Bronchial epithelial cell (primary cell): ENCODE data around the gene ST3GAL3. TPM values are rescaled to one million over a fixed set of nuclear protein-coding genes. Genes with fewer than 3 reads are reported as not detected.

Experiments
- DNase-seq: peaks from one replicate; pipeline ENCODE4 v3.0.0-alpha.2; 2010; ENCODE audit warnings: low read depth
- FAIRE-seq: peaks from 2 replicates; lab custom pipeline; 2011; peaks lifted over from hg19 to GRCh38; lab: Jason Lieb, UNC
- H3K27me3 ChIP-seq: 2 replicates; pipeline ENCODE4 v1.5.1; 2011; ENCODE audit warnings: low read length; ENCODE audit not compliant: control insufficient read depth, insufficient read depth
- H3K36me3 ChIP-seq: 2 replicates; pipeline ENCODE4 v1.5.1; 2011; ENCODE audit warnings: low read length; ENCODE audit not compliant: control insufficient read depth, insufficient read depth
- H3K4me3 ChIP-seq: 2 replicates; pipeline ENCODE4 v1.5.1; 2011; ENCODE audit warnings: mild to moderate bottlenecking, low read depth, low read length, control low read depth
- total RNA-seq: library from RNA; depleted of rRNA; stranded (reverse); fragments of >200 nt; gene quantifications from 2 replicates; pipeline ENCODE4 v1.2.1, GENCODE V29; 2014
- TF ChIP-seq, protein P1 (sequence below): IDR thresholded peaks from 2 replicates; pipeline ENCODE4 v1.5.1; 2011; ENCODE audit warnings: mild to moderate bottlenecking, moderate library complexity, low read length, control low read depth, inconsistent platforms; ENCODE audit not compliant: insufficient read depth, severe bottlenecking

ST3GAL3 gene
- total RNA-seq, 1 donor from 2014 or later: 10.3 TPM

DNA sequence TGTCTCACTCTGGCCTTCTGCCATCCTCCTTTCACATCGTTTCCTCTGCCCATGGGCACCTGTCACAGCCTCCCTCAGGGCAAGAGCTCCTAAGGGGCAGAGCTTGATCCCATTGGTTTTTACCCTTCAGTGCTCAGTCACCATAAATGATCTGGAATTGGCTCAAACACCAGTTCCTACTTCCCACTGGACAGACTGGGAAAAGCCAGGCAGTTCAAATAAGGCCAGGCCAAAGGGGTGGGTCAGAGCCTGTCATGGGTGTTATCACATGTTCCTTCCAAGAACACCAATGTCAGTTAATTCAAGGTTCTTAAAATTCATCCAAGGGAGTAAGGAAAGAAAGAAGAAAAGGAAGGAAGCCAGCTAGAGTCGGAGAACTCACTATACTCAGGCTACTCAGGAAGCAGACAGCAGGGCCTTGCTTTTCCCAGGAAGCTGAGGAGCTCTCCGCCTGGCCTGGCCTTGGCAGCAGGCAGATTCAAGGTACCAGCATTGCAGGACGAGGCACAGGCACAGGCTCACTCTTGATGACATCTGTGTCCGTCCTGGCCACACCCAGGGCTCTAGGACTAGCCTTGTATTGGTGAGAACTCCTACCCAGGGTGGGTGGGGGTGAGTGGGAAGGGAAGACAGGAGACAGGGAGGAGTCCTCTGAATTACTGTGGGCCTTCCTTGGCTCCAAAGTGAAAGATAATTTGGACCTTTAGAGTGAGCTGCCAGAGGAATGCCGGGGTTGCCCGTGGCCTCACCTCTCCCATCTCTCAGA is 194.0 kb downstream of the ST3GAL3 start:
- Histone ChIP-seq H3K4me3 (no peak overlapping the region), H3K36me3 (peaks cover 6% of the 10 kb centered on the region), H3K27me3 (no peaks in the 10 kb centered on the region)
- DNase-seq (no peak), FAIRE-seq (no peak)
- TF ChIP-seq, protein P1, sequence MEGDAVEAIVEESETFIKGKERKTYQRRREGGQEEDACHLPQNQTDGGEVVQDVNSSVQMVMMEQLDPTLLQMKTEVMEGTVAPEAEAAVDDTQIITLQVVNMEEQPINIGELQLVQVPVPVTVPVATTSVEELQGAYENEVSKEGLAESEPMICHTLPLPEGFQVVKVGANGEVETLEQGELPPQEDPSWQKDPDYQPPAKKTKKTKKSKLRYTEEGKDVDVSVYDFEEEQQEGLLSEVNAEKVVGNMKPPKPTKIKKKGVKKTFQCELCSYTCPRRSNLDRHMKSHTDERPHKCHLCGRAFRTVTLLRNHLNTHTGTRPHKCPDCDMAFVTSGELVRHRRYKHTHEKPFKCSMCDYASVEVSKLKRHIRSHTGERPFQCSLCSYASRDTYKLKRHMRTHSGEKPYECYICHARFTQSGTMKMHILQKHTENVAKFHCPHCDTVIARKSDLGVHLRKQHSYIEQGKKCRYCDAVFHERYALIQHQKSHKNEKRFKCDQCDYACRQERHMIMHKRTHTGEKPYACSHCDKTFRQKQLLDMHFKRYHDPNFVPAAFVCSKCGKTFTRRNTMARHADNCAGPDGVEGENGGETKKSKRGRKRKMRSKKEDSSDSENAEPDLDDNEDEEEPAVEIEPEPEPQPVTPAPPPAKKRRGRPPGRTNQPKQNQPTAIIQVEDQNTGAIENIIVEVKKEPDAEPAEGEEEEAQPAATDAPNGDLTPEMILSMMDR: no peak

DNA sequence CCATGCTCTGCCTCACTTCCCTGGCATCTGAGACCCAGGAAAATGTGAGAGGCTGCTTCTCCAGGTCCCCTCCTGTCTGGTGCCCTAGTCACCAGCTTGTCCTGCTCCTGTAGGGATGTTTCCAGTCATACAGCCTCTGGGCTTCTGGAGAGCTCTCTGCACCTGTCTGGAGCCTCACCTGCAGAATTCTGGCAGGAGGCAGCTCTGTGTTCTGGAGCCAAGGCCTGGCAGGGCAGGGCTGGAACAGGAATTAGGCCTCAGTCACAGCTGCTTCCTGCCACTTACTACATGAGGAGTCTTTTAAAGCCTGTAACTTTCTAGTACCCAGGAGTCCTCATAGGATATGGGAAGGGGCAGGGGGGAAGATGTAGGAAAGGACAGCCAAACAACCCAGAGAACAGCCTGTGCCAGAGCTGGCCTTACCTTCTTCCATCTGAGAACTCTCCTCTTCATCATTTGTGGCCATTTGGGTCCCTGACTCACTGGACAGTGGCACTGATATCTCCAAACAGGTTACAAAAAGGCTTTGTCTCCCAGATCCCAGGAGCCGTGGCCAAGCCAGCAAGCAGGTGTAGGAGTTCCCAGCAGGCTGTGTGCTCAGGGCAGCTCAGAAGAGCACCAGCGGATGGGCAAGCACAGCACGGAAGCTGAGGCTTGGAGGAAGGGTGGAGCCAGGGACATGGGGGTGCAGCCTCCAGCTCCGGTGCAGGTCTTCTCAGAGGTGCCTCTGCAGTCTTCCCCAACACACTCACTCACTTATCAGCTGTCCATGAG is 194.9 kb downstream of the ST3GAL3 start:
- DNase-seq: no peak
- Histone ChIP-seq H3K4me3 (no peak overlapping the region), H3K36me3 (peaks cover 6% of the 10 kb centered on the region), H3K27me3 (no peaks in the 10 kb centered on the region)
- TF ChIP-seq, protein P1: no peak
- peak; percentile 28 for FAIRE-seq

DNA sequence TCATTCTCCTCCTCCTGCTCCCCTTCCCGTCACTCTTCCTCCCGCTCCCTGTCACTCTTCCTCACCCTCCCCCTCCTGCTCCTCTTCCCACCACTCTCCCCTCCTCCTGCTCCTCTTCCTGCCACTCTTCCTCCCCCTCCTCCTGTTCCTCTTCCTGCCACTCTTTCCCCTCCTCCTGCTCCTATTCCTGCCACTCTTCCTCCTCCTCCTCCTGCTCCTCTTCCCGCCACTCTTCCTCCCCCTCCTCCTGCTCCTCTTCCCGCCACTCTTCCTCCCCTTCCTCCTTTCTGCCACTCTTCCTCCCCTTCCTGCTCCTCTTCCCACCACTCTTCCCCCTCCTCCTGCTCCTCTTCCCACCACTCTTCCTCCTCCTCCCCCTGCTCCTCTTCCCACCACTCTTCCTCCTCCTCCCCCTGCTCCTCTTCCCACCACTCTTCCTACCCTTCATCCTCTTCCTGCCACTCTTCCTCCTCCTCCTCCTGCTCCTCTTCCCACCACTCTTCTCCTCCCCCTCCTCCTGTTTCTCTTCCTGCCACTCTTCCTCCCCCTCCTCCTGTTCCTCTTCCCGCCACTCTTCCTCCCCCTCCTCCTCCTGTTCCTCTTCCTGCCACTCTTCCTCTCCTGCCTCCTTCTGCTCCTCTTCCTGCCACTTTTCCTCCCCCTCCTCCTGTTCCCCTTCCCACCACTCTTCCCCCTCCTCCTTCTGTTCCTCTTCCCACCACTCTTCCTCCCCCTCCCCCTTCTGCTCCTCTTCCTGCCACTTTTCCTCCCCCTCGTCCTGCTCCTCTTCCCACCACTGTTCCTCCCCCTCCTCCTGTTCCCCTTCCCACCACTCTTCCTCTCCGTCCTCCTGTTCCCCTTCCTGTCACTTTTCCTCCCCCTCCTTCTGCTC is 197.6 kb downstream of the ST3GAL3 start:
- TF ChIP-seq, protein P1: no peak
- H3K4me3 ChIP-seq: no peak overlapping the region
- H3K27me3 ChIP-seq: no peaks in the 10 kb centered on the region
- no peak for FAIRE-seq
- DNase-seq: no peak
- H3K36me3 ChIP-seq: no peaks in the 10 kb centered on the region

DNA sequence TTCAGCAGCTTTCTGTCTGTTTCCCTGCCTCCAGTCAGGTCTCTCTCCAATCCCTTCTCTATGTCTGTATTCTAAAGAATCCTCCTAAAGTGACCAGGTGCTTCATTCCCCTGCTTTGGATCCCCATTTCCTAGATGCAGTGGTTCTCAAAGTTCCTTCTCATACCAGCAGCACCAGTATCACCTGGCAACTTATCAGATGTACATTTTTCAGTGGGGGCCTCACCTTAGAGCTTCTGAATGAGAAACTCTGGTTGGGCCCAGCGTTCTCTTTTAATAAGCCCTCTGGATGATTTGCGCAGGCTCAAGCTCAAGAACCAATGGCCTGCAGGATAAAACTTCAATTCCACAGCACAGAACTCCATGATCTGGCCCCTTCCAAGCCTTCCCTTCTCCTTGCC is 200.9 kb downstream of the ST3GAL3 start:
- Histone ChIP-seq H3K27me3 (no peaks in the 10 kb centered on the region), H3K36me3 (no peaks in the 10 kb centered on the region), H3K4me3 (no peak overlapping the region)
- DNase-seq: no peak
- TF ChIP-seq, protein P1: no peak
- FAIRE-seq: no peak

DNA sequence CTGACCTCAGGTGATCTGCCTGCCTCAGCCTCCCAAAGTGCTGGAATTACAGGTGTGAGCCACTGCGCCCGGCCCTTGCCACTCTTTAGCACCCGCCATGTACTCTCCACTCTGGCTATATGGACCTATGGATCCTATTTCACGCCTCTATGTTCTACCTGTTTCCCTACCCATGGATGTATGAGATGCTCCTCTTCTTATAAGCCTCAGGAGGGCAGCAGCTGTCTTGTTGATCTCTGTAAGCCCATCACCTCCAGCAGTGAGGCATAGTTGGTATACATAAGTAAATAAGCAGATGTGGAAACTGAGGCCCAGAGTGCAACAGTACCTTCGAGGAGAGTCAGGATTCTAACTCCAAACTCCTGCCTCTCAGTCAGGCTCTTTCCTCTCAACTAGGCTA is 201.5 kb downstream of the ST3GAL3 start:
- TF ChIP-seq, protein P1: peak; percentile 35
- no peaks in the 10 kb centered on the region for H3K36me3 ChIP-seq
- FAIRE-seq: no peak
- DNase-seq: peak; percentile 52
- H3K4me3 ChIP-seq: no peak overlapping the region
- no peaks in the 10 kb centered on the region for H3K27me3 ChIP-seq
